ENCODE data around the gene ZMIZ1.

DNA sequence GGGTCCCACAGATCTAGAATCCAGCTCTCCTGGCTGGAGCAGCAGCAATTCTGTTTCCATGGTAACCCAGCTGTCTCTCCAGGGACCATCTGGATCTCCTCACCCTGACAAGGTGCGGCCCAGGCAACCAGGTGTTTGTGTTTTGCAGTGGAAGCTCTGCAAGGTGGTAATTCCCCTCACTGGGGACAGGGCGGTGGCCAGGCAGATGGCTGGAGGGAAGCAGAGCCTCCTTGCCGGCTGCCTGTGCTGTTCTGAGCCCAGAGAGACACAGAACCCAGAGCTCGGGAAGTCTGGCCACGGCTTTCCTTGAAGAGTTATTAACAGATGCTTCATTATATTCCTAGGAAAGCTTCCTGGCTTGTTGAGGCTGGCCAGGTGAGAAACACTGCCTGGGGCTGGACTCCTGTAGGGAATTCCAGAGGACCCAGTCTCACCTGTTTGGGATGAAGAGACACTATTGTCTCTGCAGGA is 160.3 kb downstream of the ZMIZ1 start:
- TF ChIP-seq, protein P1, sequence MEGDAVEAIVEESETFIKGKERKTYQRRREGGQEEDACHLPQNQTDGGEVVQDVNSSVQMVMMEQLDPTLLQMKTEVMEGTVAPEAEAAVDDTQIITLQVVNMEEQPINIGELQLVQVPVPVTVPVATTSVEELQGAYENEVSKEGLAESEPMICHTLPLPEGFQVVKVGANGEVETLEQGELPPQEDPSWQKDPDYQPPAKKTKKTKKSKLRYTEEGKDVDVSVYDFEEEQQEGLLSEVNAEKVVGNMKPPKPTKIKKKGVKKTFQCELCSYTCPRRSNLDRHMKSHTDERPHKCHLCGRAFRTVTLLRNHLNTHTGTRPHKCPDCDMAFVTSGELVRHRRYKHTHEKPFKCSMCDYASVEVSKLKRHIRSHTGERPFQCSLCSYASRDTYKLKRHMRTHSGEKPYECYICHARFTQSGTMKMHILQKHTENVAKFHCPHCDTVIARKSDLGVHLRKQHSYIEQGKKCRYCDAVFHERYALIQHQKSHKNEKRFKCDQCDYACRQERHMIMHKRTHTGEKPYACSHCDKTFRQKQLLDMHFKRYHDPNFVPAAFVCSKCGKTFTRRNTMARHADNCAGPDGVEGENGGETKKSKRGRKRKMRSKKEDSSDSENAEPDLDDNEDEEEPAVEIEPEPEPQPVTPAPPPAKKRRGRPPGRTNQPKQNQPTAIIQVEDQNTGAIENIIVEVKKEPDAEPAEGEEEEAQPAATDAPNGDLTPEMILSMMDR (IDR thresholded peaks at IDR 0.05), result no peak
- no peak for TF ChIP-seq POLR2A (IDR thresholded peaks at IDR 0.05)
